GM18867 (cell line): ENCODE results near the gene ABCB10.
"Not testable (repeated sequence)": the region's sequence is repeated elsewhere in the genome, so short reads cannot be mapped to it uniquely, and the experiment has no call there.

Source experiments
- ATAC-seq: cut with Tn5 transposase; IDR thresholded peaks from one replicate; pipeline ENCODE4 v1.9.1; 2021; ENCODE audit warnings: mild to moderate bottlenecking, moderate library complexity; ENCODE audit not compliant: unreplicated experiment

ABCB10 gene

DNA sequence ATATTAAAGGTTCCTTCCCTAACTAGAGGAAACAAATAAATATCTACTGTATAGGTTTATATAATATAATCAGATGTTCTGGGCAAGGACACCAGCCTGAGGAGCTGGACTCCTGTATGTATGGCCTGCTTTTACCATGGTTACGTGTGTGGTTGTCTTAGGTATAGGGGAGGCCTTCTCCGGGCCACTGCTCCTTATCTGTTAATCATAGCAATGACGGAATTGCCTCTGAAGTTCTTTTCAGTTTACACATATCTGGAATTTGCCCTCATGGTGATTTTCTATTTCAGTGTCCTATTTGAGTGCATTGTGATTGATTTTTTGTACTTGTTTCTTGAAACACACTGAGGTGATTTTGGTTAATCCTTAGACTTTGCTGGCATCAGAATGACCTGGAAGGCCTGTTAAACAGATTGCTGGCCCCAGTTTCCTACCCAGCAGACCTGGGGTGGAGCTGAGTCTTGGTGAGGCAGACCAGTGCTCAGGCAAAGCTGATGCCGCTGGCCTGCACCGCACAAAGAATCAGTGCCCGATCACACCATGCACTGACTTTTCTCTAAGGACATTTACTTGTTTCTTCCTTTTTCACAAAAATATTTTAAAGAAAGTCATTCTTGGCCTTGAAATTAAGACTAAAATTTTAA, 18.5 kb downstream of the ABCB10 start:
- no peak for ATAC-seq

DNA sequence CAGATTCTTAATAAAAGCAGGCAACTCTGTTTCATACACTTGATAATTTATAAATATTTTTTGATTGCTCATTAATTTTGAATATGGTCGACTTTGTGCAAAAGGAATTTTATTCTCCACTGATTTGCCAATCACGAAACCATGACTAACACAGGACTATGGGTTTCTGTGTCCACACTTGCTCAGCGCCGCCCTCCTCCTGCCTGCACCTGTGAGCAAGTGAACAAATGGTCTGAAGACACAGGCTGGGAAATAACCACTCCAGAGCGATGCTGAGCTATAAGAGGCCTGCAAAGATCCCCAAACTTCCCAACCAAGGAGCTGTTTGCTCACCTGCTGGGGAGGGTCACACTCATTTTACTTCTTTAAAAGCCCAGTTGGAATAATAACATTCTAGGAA, 19.6 kb downstream of the ABCB10 start:
- ATAC-seq: no peak

DNA sequence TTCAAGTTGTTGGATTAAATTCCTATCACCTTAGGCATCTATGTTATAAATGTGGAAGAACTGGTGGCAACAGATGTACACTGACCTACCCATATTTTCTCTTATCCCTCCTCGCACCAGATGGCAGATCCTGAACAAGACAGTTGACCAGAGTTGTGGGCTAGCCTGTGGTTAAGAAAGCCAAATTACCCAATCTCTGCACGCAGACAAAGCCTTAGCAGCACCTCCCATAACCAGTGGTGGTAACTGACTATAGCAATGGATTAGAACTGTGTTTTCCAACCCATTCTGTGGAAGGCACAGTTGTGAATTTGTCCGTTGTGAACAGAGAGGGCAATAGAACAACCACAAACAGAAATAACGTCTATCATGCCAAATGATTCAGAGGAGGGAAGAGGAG, 20.6 kb downstream of the ABCB10 start:
- no peak for ATAC-seq

DNA sequence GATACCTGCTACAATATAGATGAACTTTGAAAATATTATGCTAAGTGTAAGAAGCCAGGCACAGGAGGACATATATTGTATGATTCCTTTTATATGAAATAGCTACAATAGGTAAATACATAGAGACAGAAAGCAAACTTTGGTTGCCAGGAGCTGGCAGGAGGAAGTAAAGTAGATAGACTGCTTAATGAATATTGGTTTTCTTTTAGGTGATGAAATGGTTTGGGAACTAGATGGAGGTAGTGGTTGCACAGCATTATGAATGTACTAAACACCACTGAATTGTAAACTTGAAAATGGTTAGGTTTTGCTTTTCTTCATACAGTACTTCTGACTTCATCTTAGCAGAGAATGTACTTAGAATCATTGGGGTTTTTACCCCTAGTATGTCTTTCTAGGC, 21.5 kb downstream of the ABCB10 start:
- no peak for ATAC-seq

DNA sequence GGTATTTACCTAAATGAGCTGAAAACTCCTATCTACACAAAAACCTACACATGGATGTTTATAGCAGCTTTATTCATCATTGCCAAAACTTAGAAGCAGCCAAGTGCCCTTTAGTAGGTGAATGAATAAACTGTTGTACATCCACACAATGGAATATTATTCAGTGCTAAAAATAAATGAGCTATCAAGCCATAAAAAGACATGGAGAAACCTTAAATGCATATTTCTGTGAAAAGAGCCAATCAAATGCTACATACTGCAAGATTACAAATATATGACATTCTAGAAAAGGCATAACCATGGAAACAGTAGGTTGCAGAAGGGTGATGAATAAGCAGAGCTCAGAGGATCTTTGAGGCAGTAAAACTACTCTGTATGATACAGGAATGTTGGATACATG, 23.3 kb downstream of the ABCB10 start:
- ATAC-seq: no peak

DNA sequence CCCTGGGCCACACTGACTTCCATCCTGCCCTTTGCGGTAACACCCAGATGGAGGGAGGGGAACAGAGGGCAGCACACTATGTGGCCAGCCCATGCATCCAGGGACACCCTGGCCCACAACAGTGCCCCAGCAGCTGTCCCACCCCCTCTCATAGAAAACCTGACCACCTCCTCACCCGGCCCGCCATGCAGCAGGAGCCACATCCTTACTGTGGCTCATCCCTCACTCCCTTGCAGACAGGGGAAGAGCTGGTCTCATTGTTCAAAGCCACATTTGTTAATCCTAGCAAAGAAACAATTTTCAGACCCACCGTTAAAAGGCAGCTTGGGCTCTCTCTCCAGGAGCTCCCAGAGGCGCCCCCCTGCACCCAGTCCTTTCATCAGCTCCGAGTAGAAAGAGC, 27.2 kb downstream of the ABCB10 start:
- ATAC-seq: no peak

DNA sequence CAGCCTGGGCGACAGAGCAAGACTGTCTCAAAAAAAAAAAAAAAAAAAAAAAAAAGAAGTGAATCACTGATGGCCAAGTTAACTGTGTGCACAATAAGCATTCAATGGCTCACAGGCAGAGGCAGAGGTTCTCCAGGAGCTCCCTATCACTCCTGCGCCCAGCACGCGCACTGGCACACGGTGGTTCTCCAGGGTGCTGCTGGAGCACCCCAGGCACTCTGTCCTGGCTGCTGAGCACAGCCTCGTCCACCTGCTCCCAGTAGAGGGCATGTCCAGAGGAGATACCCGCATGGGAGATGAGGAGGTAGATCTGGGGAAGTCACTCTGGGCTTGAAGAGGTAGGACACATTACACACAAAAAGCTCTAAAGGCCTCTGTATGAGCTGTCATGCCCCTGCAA, 28.9 kb downstream of the ABCB10 start:
- no peak for ATAC-seq

DNA sequence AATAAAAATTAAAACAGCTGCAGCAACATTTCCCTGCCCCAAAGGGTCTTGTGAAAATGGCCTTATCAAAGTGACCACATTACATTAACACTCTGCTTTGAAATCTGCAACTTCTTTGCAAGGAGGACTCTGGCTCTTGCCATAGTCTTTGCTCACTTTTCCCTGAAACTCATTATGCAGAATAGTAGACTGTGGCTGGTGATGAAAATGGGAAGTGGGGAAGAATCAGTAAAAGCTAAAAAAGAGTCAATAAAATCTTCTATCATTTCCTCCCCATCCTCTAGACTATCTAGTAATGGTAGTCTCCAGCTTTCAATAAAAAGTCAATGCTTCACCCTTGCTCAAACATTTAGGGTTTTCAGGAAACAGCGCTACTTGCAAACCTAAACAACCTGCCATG, 31.8 kb downstream of the ABCB10 start:
- no peak for ATAC-seq

DNA sequence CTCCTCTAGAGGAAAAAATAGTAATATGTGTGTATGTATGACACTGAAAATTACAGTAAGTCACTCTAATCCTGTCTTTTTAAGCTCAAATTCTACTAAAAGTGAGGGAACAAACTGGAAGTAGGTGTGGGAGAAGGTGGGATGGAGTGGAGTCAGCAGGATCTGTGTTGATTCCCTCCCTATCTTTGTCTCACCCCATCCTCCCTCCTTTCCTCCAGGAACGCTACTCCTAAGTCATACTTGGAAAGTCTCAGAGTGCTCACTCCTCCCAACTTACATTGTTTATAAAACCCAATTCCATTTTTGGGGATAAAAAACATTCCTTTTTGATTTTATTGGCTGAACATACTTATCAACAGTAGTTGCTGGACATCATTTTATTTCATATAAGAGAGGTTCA, 35.5 kb downstream of the ABCB10 start:
- ATAC-seq: no peak

DNA sequence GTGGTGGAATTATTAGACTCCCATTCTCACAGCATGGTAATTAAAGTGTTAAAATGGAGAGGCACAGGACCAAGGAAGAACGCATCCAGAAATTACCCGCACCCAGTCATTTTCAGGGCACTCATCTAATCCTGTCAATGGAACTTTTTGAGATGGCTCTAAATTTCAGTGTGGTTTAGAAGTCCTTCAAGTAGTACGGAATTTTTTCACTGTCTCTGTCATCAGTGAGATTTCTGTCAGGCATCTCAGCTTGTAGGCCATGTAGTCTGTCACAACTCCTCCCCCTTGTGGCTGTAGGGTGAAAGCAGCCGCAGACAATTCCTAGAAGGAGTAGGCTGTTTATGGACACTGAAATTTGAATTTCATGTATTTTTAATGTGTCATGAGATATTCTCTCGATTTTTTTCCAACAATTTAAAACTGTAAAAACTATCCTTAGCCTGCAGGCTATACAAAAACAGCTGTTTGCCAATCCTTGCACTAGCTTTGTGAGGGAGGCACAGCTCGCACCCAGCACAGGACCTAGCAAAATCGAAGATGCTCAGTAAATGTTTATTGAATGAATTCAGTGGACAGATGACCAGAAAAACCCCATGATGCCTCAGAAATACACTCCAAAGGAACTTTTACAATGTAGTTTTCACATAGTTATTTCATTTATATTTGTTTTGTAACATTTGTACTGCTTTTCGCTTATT, 43.8 kb downstream of the ABCB10 start:
- ATAC-seq: peak; percentile 70

DNA sequence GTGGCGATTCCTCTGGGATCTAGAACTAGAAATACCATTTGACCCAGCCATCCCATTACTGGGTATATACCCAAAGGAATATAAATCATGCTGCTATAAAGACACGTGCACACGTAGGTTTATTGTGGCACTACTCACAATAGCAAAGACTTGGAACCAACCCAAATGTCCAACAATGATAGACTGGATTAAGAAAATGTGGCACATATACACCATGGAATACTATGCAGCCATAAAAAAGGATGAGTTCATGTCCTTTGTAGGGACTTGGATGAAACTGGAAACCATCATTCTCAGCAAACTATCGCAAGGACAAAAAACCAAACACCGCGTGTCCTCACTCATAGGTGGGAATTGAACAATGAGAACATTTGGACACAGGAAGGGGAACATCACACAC, 46.9 kb downstream of the ABCB10 start:
- ATAC-seq: not testable (repeated sequence)

DNA sequence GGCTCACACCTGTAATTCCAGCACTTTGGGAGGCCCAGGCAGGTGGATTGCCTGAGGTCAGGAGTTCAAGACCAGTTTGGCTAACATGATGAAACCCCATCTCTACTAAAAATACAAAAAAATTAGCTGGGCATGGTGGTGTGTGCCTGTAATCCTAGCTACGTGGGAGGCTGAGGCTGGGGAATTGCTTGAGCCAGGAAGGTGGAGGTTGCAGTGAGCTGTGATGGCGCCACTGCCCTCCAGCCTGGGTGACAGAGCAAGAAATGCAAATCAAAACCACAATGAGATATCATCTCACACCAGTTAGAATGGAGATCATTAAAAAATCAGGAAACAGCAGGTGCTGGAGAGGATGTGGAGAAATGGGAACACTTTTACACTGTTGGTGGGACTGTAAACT, 47.3 kb downstream of the ABCB10 start:
- not testable (repeated sequence) for ATAC-seq

DNA sequence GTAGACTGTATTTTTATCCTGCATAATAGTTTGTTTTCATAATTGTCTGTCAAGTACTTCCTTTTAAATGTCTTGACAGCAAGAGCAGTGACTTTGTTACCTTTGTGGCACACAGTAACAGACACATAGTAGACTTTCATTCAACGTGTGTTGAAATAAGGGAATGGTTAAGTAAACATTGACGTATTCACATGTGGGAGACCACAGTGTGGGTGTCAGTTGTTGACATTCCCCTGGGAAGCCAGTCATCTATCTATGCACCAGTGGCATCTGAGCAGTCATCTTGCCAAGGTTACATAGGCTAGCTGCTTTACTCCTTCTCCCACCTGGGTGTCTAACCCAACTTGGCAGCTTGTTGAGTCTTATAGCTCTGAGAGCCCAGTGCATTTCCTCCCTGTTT, 48.9 kb downstream of the ABCB10 start:
- ATAC-seq: no peak

DNA sequence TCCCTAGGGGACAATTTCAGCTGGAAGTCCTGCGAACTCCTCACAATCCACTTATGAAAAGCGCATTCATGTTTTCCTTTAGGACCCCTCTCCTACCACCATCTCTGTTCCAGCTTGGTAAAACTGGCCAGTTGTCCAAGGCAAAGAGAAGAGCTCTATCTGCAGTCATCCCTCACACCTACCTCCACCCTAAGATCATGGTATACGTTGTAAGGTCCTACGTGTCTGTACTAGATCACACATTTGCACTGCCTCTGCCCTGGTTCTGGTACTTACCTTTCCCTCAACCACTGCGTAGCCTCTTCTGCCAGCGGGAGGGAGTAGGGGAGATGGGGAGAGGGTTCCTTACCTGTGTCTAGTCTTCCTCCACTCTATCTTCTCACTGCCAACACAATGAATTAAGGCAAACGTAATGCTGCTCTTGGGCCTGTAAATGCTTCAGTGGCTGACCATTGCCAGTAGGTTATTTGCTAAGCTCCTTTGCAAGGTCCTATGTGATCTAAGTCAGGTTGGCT, 49.6 kb downstream of the ABCB10 start:
- no peak for ATAC-seq

DNA sequence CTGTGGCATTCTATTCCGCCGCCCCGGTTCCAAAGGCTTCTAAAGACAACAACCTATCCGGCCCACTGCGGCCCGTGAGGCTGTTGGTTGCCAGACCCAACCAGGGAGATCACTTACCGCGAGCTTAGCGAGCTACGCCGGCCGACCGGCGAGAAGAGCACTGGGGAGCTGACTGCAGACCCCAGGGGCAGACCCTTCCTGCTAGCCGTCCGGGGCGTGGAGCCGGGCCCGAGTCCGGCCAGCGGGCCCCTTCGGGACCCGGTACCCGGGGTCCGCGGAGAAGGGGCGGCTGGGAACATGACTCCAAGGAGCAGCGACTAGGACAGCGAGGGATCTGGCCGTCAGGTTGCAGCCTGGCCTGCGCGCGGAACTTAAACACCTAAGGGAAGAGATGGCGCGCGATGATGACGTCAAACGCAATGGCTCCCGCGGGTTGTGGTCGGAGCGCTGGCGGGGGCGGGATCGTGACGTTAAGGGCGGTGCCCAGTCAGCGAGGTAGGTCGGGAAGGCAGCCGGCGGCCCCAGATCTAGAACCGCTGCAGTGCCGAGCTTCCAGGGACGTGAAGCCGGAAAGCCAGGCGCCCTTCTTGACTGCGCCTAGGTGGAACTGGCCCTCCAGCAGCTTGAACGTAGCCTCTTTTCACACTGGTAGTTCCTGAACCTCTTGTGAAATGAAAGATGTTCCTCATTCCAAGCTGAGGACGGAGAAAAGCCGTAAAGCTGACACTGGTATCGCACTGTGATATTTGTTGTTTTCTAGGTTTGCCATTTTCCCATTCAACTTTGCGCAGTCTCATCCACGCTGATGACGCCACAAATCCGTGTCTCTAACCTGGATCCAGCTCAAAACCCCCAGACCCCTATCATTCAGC, 50.3 kb downstream of the ABCB10 start, which contains the start of gene NUP133:
Gene NUP133 (minus strand): TSS at position 391 of the 872 bp plus-strand sequence. CDS start 92 bp downstream, at position 299.
- ATAC-seq: peak; percentile 96

DNA sequence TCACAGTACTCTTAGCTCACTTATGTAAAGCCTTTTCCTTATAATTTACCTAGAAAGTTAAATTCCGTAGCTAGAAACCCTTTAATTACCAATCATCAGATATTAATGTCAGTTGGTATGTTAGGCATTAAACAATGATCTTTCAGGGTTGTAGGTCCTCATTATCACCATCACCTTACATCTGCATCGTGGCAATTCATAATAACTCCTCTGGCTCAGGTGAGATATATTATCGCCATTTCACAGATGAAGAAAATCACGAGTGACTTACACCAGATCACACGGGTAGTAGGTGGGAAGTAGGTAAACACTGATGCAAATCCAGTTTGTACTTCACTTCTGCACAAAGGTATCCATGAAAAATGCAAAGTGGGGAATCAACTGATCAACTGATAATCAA, 51.0 kb downstream of the ABCB10 start:
- ATAC-seq: no peak

DNA sequence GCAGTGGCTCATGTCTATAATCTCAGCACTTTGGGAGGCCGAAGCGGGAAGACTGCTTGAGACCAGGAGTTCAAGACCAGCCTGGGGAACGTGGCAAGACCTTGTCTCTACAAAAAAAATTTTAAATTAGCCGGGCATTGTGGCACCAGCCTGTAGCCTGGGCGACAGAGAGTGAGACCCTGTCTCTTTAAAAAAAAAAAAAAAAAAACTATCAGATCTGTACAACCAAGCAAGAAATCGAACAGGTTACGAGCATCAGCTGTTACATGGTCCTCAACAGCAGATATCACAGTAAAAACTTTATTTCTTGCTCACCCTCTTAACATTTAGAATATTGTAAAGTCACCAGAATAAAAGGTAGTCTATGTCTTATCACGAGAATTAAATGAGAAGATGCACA, 51.9 kb downstream of the ABCB10 start:
- no peak for ATAC-seq

DNA sequence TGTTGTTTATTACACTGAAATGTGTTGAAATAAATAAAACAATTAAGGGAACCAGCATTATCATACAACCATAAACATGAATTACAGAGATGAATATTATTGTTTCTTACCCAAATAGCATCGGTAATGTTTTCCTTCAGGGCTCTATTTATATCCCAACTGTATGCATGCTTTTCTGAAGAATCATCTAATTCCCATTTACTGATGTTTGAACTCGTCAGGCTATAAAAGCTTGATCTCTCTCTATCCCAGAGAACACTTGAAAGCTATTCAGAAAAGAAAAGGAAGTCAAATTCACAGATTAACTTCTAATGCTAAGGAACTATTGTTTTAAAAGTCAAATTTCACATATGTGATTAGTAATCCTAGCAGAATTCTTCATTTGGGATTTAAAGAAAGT, 62.7 kb downstream of the ABCB10 start:
- no peak for ATAC-seq

DNA sequence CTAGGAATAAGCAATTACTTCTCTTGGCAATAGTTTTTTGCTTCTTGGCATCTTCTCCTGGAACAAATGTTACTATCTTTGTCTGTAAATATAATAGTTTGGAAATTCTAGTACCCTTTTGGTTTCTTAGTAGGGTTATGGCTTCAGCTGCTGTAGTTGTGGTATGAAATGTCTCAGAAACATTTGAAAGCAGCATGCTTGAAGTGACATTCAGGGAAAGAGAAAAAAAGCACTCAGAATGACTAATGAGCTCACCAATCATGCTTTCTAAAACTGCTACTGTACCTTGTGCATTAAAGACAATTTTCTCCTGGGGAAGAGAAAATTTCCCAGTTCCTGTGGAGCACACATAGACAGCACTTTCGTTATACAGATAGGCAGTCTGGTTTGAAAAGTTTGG, 71.3 kb downstream of the ABCB10 start:
- ATAC-seq: no peak

DNA sequence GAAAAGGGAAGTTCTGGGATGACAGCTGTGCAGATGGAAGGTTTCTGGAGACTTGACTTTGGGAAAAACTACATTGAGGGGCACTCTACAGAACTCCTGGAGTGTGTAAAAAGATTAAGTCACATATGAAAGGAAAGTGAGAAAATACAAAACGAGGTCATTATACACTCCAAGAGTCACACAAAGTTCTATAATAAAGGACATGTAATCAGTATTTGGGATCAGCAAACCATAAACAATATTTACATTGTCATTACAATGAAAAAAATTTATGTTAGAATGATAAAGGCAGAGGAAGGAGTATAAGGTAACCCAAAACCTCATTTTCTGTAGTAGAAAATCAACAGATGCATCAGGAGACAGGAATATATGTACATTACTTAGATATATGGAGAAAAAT, 73.2 kb downstream of the ABCB10 start:
- ATAC-seq: no peak

DNA sequence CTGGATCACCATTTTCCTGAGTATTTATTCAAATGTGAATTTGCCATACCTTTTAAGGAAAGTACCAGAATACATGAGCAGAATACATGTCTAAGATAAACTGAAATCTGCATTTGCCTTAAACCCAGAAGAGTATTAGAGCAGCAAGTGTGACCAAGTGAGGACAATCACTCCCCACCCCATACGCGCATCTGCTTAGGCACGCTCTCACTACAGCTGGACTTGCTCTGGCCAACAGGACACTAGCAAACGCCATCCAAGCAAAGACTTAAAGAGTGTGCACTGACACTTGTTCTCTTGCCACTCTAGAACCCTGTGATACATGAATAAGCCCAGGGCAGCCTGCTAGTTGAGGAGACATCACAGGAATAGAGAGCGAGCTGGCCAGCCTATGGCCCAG, 76.0 kb downstream of the ABCB10 start:
- no peak for ATAC-seq

DNA sequence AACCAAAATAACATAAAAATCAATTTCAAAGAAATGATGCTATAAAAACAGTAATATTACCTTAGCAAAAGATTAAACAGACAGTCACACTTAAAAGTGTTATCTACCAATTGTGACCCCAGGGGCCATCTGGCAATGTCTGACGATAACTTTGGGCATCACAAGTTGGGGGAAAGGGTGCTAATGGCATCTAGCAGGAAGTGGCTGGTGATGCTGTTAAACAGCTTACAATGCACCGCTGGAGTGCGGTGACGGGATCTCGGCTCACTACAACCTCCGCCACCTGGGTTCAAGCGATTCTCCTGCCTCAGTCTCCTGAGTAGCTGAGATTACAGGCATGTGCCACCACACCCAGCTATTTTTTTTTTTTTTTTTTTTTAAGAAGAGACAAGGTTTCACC, 78.0 kb downstream of the ABCB10 start:
- peak; percentile 41 for ATAC-seq
